Measurements from ENCODE around the gene RNF166. TPM values are rescaled to one million over a fixed set of nuclear protein-coding genes. Genes with fewer than 3 reads are reported as not detected.

Gene RNF166
- polyA plus RNA-seq, 1 experiment, result 6.8 TPM

GRCh38 chr16:88696441-88696840, 9.8 kb downstream of the RNF166 start:
- no peak for TF ChIP-seq CTCF (IDR thresholded peaks at IDR 0.05; ENCODE audit: low read depth, low read length)
- Histone ChIP-seq H3K27me3 (ENCODE audit: control insufficient read depth, insufficient read depth, low read length) (peaks cover 1% of the 10 kb centered on the region), H3K4me3 (ENCODE audit: low read depth, low read length) (no peak overlapping the region), H3K27ac (ENCODE audit: low read depth, low read length) (no peak overlapping the region), H3K9me3 (ENCODE audit: control insufficient read depth, insufficient read depth, low read length) (no peaks in the 10 kb centered on the region)
- CTCF ChIA-PET, result no interaction called here
- POLR2A ChIA-PET, result no interaction called here
- no peak for DNase-seq (ENCODE audit: low read depth, low spot score)

- H3K27ac ChIP-seq (ENCODE audit: low read depth, low read length), result no peak overlapping the region
- ChIA-PET CTCF (no interaction called here), POLR2A (no interaction called here)
- peaks cover 4% of the 10 kb centered on the region for H3K27me3 ChIP-seq (ENCODE audit: control insufficient read depth, insufficient read depth, low read length)
- no peak for TF ChIP-seq CTCF (IDR thresholded peaks at IDR 0.05; ENCODE audit: low read depth, low read length)
- DNase-seq (ENCODE audit: low read depth, low spot score), result no peak
- no peak overlapping the region for H3K4me3 ChIP-seq (ENCODE audit: low read depth, low read length)
- no peaks in the 10 kb centered on the region; the same call in 1 of the 2 replicates for H3K9me3 ChIP-seq (ENCODE audit: control insufficient read depth, insufficient read depth, low read length)
These were observed 10.5 kb downstream of the RNF166 start for GRCh38 chr16:88695753-88696152.

- no peak for DNase-seq (ENCODE audit: low read depth, low spot score)
These were observed 11.0 kb downstream of the RNF166 start for GRCh38 chr16:88695218-88695617.

GRCh38 chr16:88694221-88695087, 11.8 kb downstream of the RNF166 start:
- no peak for TF ChIP-seq CTCF (IDR thresholded peaks at IDR 0.05; ENCODE audit: low read depth, low read length)
- ChIA-PET POLR2A (no interaction called here), CTCF (no interaction called here)
- Histone ChIP-seq H3K4me3 (ENCODE audit: low read depth, low read length) (no peak overlapping the region), H3K27me3 (ENCODE audit: control insufficient read depth, insufficient read depth, low read length) (peaks cover 11% of the 10 kb centered on the region), H3K27ac (ENCODE audit: low read depth, low read length) (no peak overlapping the region), H3K9me3 (ENCODE audit: control insufficient read depth, insufficient read depth, low read length) (no peaks in the 10 kb centered on the region; the same call in 1 of the 2 replicates)
- no peak for DNase-seq (ENCODE audit: low read depth, low spot score)

More at GRCh38 chr16:88695218-88695617, 11.0 kb downstream of the RNF166 start:
- ChIA-PET POLR2A (no interaction called here), CTCF (no interaction called here)
- H3K27ac ChIP-seq (ENCODE audit: low read depth, low read length), result no peak overlapping the region
- peaks cover 8% of the 10 kb centered on the region for H3K27me3 ChIP-seq (ENCODE audit: control insufficient read depth, insufficient read depth, low read length)
- no peak overlapping the region for H3K4me3 ChIP-seq (ENCODE audit: low read depth, low read length)
- no peaks in the 10 kb centered on the region; the same call in 1 of the 2 replicates for H3K9me3 ChIP-seq (ENCODE audit: control insufficient read depth, insufficient read depth, low read length)
- TF ChIP-seq CTCF (IDR thresholded peaks at IDR 0.05; ENCODE audit: low read depth, low read length), result no peak

- CTCF ChIA-PET, result no interaction called here
- Histone ChIP-seq H3K4me3 (ENCODE audit: low read depth, low read length) (no peak overlapping the region), H3K9me3 (ENCODE audit: control insufficient read depth, insufficient read depth, low read length) (no peaks in the 10 kb centered on the region; the same call in 1 of the 2 replicates), H3K27ac (ENCODE audit: low read depth, low read length) (no peak overlapping the region), H3K27me3 (ENCODE audit: control insufficient read depth, insufficient read depth, low read length) (peaks cover 15% of the 10 kb centered on the region)
- no peak for TF ChIP-seq CTCF (IDR thresholded peaks at IDR 0.05; ENCODE audit: low read depth, low read length)
- DNase-seq (ENCODE audit: low read depth, low spot score), result no peak
- POLR2A ChIA-PET, result no interaction called here
These were observed 12.6 kb downstream of the RNF166 start for GRCh38 chr16:88693420-88694177.
